GM12873 (cell line): ENCODE results near the gene AP1G1.

Experiments used
- CTCF ChIP-seq: IDR thresholded peaks from 2 replicates; pipeline ENCODE4 v1.5.1; 2012; ENCODE audit warnings: low read depth, mild to moderate bottlenecking, moderate library complexity, low read length, control low read depth; ENCODE audit not compliant: insufficient read depth; ENCODE audit errors: missing control alignments

AP1G1 gene

GRCh38 chr16:71834291-71834690 is 25.7 kb upstream of the AP1G1 start:
- TF ChIP-seq CTCF: no peak

- no peak for TF ChIP-seq CTCF
Observed at GRCh38 chr16:71830359-71830758, 21.7 kb upstream of the AP1G1 start.

- no peak for TF ChIP-seq CTCF
Observed at GRCh38 chr16:71826533-71827017, 17.9 kb upstream of the AP1G1 start.

GRCh38 chr16:71811261-71811803 is 2.7 kb upstream of the AP1G1 start:
- no peak for TF ChIP-seq CTCF

- TF ChIP-seq CTCF: no peak
Observed at GRCh38 chr16:71807905-71808592, 585 bp downstream of the AP1G1 start.

- no peak for TF ChIP-seq CTCF
Observed at GRCh38 chr16:71803305-71803690, 5.3 kb downstream of the AP1G1 start.

- no peak for TF ChIP-seq CTCF
Observed at GRCh38 chr16:71796501-71797097, 12.0 kb downstream of the AP1G1 start.
